B cell (primary cell): ENCODE results near the gene CCDC191. TPM values are rescaled to one million over a fixed set of nuclear protein-coding genes. Genes with fewer than 3 reads are reported as not detected.

Experiments
- ATAC-seq: fragments of 200-7000 bp; cut with Tn5 transposase; one replicate; pipeline ENCODE4 v1.10.0; 2021; ENCODE audit warnings: low read depth, mild to moderate bottlenecking, moderate number of reproducible peaks, moderate library complexity
- CTCF ChIA-PET: fragments of 350-600 bp; sonication (Branson Sonifier 250); formaldehyde crosslinking; loops from one replicate; lab custom pipeline; 2021; ENCODE audit warnings: antibody characterized with exemption, inconsistent platforms; lab: Charles Lee
- POLR2A ChIA-PET: fragments of 350-600 bp; sonication (Branson Sonifier 250); formaldehyde crosslinking; loops from one replicate; lab custom pipeline; 2021; ENCODE audit warnings: antibody characterized with exemption; lab: Charles Lee
- DNase-seq: peaks from one replicate; pipeline ENCODE4 v3.0.0; 2013
- H2AFZ ChIP-seq: 2 replicates; pipeline ENCODE4 v1.6.1; 2012; ENCODE audit warnings: mild to moderate bottlenecking, low read depth, low read length; ENCODE audit not compliant: insufficient read depth, poor library complexity, severe bottlenecking
- H3K27ac ChIP-seq, 2 donors: 1 replicate in 1 of 2; 2 replicates in 1 of 2; pipeline ENCODE4 v1.5.1; 2012 to 2013; ENCODE audit warnings: low read length in 2 of 2, mild to moderate bottlenecking in 2 of 2, moderate library complexity in 1 of 2
- H3K27me3 ChIP-seq, 4 experiments: fragments of 200-600 bp in 1 of 4; sonication (generic) in 1 of 4; replicated peaks in 1 of 4; 1 replicate in 2 of 4; 2 replicates in 2 of 4; pipeline versions ENCODE4 v1.6.1 to v1.7.0; 2013 to 2016; ENCODE audit warnings: low read length in 3 of 4, mild to moderate bottlenecking in 2 of 4, mixed read lengths in 1 of 4, moderate library complexity in 1 of 4; ENCODE audit not compliant: insufficient read depth in 4 of 4, control insufficient read depth in 3 of 4; ENCODE audit errors: control extremely low read depth in 1 of 4
- H3K36me3 ChIP-seq, 2 experiments: replicated peaks in 1 of 2; 1 replicate in 1 of 2; 2 replicates in 1 of 2; pipeline versions ENCODE4 v1.6.1 to v1.7.1; 2013; ENCODE audit warnings: low read length in 1 of 2; ENCODE audit not compliant: insufficient read depth in 2 of 2, control insufficient read depth in 1 of 2; ENCODE audit errors: control extremely low read depth in 1 of 2, extremely low read depth in 1 of 2
- H3K4me1 ChIP-seq, 2 donors: fragments of 200-600 bp in 1 of 2; sonication (generic) in 1 of 2; 1 replicate in 1 of 2; 2 replicates in 1 of 2; pipeline versions ENCODE4 v1.5.1 to v1.6.1; 2013 to 2017; ENCODE audit warnings: low read length in 2 of 2; ENCODE audit not compliant: control insufficient read depth in 2 of 2, insufficient read depth in 2 of 2
- H3K4me2 ChIP-seq: replicated peaks from 2 replicates; pipeline ENCODE3; 2012; ENCODE audit warnings: mild to moderate bottlenecking, low read depth, low read length; ENCODE audit not compliant: poor library complexity, severe bottlenecking
- H3K4me3 ChIP-seq, 5 experiments: fragments of 200-600 bp in 1 of 5; sonication (generic) in 1 of 5; 1 replicate in 3 of 5; 2 replicates in 2 of 5; pipeline versions ENCODE4 v1.5.1 to v1.7.0; 2011 to 2016; ENCODE audit warnings: low read length in 4 of 5, mild to moderate bottlenecking in 4 of 5, low read depth in 2 of 5, control low read depth in 1 of 5, moderate library complexity in 1 of 5; ENCODE audit not compliant: insufficient read depth in 1 of 5; ENCODE audit errors: control extremely low read depth in 1 of 5, extremely low read depth in 1 of 5
- H3K79me2 ChIP-seq: fragments of 200-600 bp; sonication (generic); one replicate; pipeline ENCODE4 v1.6.0; 2016; ENCODE audit warnings: low read length; ENCODE audit not compliant: control insufficient read depth, insufficient read depth
- H3K9ac ChIP-seq: fragments of 200-600 bp; sonication (generic); 2 replicates; pipeline ENCODE4 v1.6.1; 2017; ENCODE audit warnings: mild to moderate bottlenecking, low read length, moderate library complexity
- H3K9me3 ChIP-seq, 3 donors: one replicate each; pipeline versions ENCODE4 v1.6.1 to v1.7.1; 2013; ENCODE audit warnings: low read length in 2 of 3; ENCODE audit not compliant: control insufficient read depth in 2 of 3, insufficient read depth in 1 of 3; ENCODE audit errors: control extremely low read depth in 1 of 3
- H4K20me1 ChIP-seq: 2 replicates; pipeline ENCODE4 v1.6.0; 2012; ENCODE audit warnings: mild to moderate bottlenecking, low read length; ENCODE audit not compliant: insufficient read depth, control insufficient read depth, poor library complexity, severe bottlenecking
- H3K27ac Mint-ChIP-seq: one replicate; pipeline ENCODE4 v1.8.0; 2021; ENCODE audit warnings: mixed read lengths
- H3K27me3 Mint-ChIP-seq: one replicate; pipeline ENCODE4 v1.8.0; 2021; ENCODE audit warnings: mixed read lengths
- H3K4me1 Mint-ChIP-seq: one replicate; pipeline ENCODE4 v1.8.0; 2021; ENCODE audit warnings: mixed read lengths
- H3K4me3 Mint-ChIP-seq: one replicate; pipeline ENCODE4 v1.8.0; 2021; ENCODE audit warnings: mixed read lengths
- H3K9me3 Mint-ChIP-seq: one replicate; pipeline ENCODE4 v1.8.0; 2022; ENCODE audit warnings: mixed read lengths; ENCODE audit not compliant: insufficient read depth
- CTCF ChIP-seq: fragments of 200-600 bp; IDR thresholded peaks from one replicate; pipeline ENCODE4 v1.8.0; 2022; ENCODE audit warnings: antibody characterized with exemption, mild to moderate bottlenecking
- EZH2 ChIP-seq: IDR thresholded peaks from 2 replicates; pipeline ENCODE4 v1.6.1; 2012; ENCODE audit warnings: borderline replicate concordance, low read depth, mild to moderate bottlenecking, moderate library complexity, low read length; ENCODE audit not compliant: insufficient read depth, poor library complexity, severe bottlenecking
- WGBS: methylation state at CpG from one replicate; pipeline ENCODE4 v1.1.5; 2013; ENCODE audit warnings: missing lambda C conversion rate; ENCODE audit not compliant: insufficient coverage; 5-methylcytosine and 5-hydroxymethylcytosine counted together
- intact Hi-C: fragments of 100-400 bp; cut with micrococcal nuclease; formaldehyde crosslinking; loops from one replicate; pipeline ENCODE4 v1.10.0; 2022
- polyA plus RNA-seq: library from polyadenylated mRNA; depleted of rRNA; stranded (reverse); fragments of >200 nt; gene quantifications from 2 replicates; pipeline ENCODE4 v1.2.3, GENCODE V29; 2012
- total RNA-seq, 2 donors: library from RNA; stranded (reverse); fragments of 120-200 nt in 1 of 2; gene quantifications; 1 replicate in 1 of 2; 2 replicates in 1 of 2; pipeline versions ENCODE4 v1.2.3 to v1.2.4, GENCODE V29; 2013 to 2022

Gene CCDC191
- total and polyA plus RNA-seq, 2 donors (not counting 1 experiment from before 2014, with no cell fraction given) = 26.7 to 47.9 TPM

GRCh38 chr3:113927556-113927955, 128.8 kb downstream of the CCDC191 start:
- Histone ChIP-seq H3K4me2 (no peak overlapping the region), H3K27ac (no peak overlapping the region), H3K4me3 (no peak overlapping the region), H3K9ac (no peak overlapping the region), H3K27me3 (no peaks in the 10 kb centered on the region), H2AFZ (no peak overlapping the region), H3K4me1 (peaks cover 6 to 7% of the 10 kb centered on the region in 2 donors), H3K9me3 (peaks cover 0 to 6% (median 3%) of the 10 kb centered on the region in 3 donors), H3K36me3 (no peaks in the 10 kb centered on the region), H3K79me2 (no peaks in the 10 kb centered on the region), H4K20me1 (no peaks in the 10 kb centered on the region)
- CTCF ChIA-PET = interaction anchor here (0.6 kb wide), 2 partner anchors 10 to 801 kb away, joined by 3 read pairs; no protein-coding TSS in a partner anchor
- Mint-ChIP-seq H3K9me3 (peaks cover 18% of the 10 kb centered on the region), H3K4me1 (peaks cover 9% of the 10 kb centered on the region), H3K4me3 (no peak overlapping the region), H3K27me3 (no peaks in the 10 kb centered on the region), H3K27ac (no peak overlapping the region)
- DNase-seq (no peak), ATAC-seq (no peak)
- intact Hi-C loops = no loop called here
- WGBS = 19% methylated on average over 3 of the region's 5 CpGs
- TF ChIP-seq CTCF (no peak), EZH2 (no peak)
- POLR2A ChIA-PET = no interaction called here

- no CpG with 5 or more reads among the region's 2 CpGs for WGBS
- Histone ChIP-seq H3K27ac (no peak overlapping the region), H3K4me1 (peaks cover 0 to 3% of the 10 kb centered on the region in 2 donors), H3K4me2 (no peak overlapping the region), H3K9me3 (no peaks in the 10 kb centered on the region), H3K36me3 (no peaks in the 10 kb centered on the region), H3K79me2 (no peaks in the 10 kb centered on the region), H3K4me3 (no peak overlapping the region), H2AFZ (no peak overlapping the region), H4K20me1 (no peaks in the 10 kb centered on the region), H3K9ac (no peak overlapping the region), H3K27me3 (no peaks in the 10 kb centered on the region)
- H3K27ac Mint-ChIP-seq = no peak overlapping the region
- no peaks in the 10 kb centered on the region for H3K9me3 Mint-ChIP-seq
- H3K4me3 Mint-ChIP-seq = no peak overlapping the region
- intact Hi-C loops = loop anchor here (10.0 kb wide), 1 partner anchor 420 kb away; no protein-coding TSS in a partner anchor
- peaks cover 4% of the 10 kb centered on the region for H3K4me1 Mint-ChIP-seq
- POLR2A ChIA-PET = no interaction called here
- CTCF ChIA-PET = interaction anchor here (0.7 to 3.7 kb wide), 9 partner anchors 63 to 448 kb away, joined by 3 to 40 read pairs (median 5); partner anchors contain the start of gene GRAMD1C
- no peaks in the 10 kb centered on the region for H3K27me3 Mint-ChIP-seq
- DNase-seq (no peak), ATAC-seq (no peak)
- TF ChIP-seq EZH2 = no peak
These were observed 141.7 kb downstream of the CCDC191 start for GRCh38 chr3:113914646-113915045.

Other genes with a start within 250 kb of the CCDC191 start
- gene GRAMD1C, start 217.7 kb downstream of the CCDC191 start, total RNA-seq = 47.1 and 52.5 TPM in 2 replicates
- 3.8 and 8.5 TPM in 2 replicates for gene GRAMD1C, start 217.7 kb downstream of the CCDC191 start, polyA plus RNA-seq
- 72.6 and 75.1 TPM in 2 replicates for gene ZDHHC23, start 108.5 kb downstream of the CCDC191 start, total RNA-seq
- 12.3 and 18.6 TPM in 2 replicates for gene ZDHHC23, start 108.5 kb downstream of the CCDC191 start, polyA plus RNA-seq
- gene QTRT2, start 211 bp upstream of the CCDC191 start, total RNA-seq = 59.5 and 61.8 TPM in 2 replicates
- gene QTRT2, start 211 bp upstream of the CCDC191 start, polyA plus RNA-seq = 15.8 and 20.5 TPM in 2 replicates
- not detected in 2 replicates for gene DRD3, start 122.5 kb upstream of the CCDC191 start, total RNA-seq
- gene DRD3, start 122.5 kb upstream of the CCDC191 start, polyA plus RNA-seq = not detected in 2 replicates
- gene ZNF80, start 181.1 kb upstream of the CCDC191 start, total RNA-seq = 0.27 and 0.42 TPM in 2 replicates
- gene ZNF80, start 181.1 kb upstream of the CCDC191 start, polyA plus RNA-seq = 0.04 and 0.10 TPM in 2 replicates
- gene TIGIT, start 237.5 kb upstream of the CCDC191 start, total RNA-seq = 2.5 and 4.6 TPM in 2 replicates
- gene TIGIT, start 237.5 kb upstream of the CCDC191 start, polyA plus RNA-seq = 1.3 and 2.5 TPM in 2 replicates